HG03039 (cell line): ENCODE measurements around the gene TMBIM6.

Source experiments
- ATAC-seq: cut with Tn5 transposase; IDR thresholded peaks from one replicate; pipeline ENCODE4 v1.9.1; 2021; ENCODE audit warnings: mild to moderate bottlenecking, moderate library complexity; ENCODE audit not compliant: unreplicated experiment

TMBIM6 gene

DNA sequence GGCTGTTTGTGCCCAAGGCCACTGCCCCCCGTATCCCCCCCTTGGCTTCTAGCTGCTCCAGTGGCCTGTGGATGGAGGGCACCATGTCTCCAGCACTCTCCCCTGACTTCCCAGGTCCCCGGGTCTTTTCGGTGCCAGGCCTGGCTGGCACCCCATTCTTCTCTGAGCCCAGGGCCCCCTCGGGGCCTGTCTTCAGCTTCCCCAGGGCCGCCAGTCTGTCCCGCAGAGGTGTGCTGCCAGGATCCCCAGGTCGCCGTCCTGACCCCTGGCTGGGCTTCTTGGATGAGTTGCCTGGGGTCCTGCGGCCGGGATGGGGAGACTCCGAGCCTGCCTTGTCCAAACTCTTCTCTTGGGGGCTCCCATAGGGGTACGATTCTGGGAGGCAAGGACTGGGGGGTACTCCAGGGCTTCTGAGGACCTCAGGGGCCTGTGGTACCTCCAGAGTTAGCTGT, 54.3 kb downstream of the TMBIM6 start:
- ATAC-seq: no peak

GRCh38 chr12:49796155-49796554, 54.8 kb downstream of the TMBIM6 start:
- ATAC-seq: no peak

DNA sequence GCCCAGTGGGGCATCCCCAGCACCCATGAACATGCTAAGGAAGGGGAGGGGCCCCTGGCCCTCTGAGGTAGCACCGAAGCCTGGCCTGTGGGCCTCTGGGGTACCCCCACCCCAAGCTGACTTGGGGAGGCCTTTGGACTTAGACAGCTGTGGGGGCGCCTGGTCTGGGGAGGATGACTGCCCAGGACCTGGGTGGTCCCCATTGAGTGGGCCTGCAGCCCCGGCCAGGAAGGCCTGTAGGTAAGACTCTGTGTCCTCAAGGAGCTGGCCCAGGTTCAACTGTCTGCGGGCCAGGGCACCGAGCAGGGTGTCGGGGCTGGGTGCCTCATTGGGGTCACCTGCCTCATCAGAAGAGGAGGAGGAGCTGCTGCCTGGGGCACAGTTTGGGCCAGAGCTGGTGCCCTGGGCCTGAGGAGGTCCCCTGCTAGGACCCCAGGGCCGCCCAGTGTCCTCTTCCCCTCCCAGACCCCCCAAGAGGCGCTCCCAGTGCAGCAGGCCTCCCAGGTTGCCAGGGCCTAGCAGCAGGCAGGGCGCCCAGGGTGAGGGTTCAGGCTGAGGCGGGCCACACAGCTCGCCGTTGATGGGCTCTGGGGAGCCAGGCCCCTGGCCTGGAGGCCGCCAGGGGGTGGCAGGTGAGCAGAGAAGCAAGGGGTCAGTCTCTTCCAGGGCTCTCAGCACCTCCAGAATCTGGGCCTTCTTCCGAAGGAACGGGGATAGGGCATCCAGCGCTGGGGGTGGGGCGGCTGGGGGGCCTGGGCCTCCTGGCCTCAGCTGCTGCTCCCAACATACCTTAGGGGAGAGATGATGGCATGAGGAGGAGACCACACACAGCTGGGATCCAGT, 55.5 kb downstream of the TMBIM6 start:
- ATAC-seq: no peak

- ATAC-seq: no peak
Measured at GRCh38 chr12:49797449-49797776, 56.1 kb downstream of the TMBIM6 start.

- no peak for ATAC-seq
Measured at GRCh38 chr12:49798248-49798647, 56.9 kb downstream of the TMBIM6 start.

DNA sequence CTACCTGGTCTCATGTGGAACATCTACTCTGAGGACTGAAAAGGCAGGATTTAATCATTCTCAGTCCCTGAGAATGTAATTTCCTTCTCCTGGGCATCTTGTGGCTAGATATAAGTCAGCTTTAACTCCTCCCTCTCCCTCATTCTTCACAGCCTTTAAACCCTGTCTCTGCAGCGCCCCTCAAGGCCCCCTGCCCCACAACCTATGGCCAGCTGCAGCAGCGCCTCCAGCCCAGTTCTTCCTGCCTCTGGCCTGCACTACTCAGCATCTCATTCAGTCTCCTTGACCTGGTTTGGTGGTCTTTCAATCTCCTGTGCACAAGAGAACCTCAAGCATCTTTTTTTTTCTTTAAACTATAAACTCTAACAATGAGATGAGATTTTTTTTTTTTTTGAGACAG, 57.6 kb downstream of the TMBIM6 start:
- no peak for ATAC-seq

DNA sequence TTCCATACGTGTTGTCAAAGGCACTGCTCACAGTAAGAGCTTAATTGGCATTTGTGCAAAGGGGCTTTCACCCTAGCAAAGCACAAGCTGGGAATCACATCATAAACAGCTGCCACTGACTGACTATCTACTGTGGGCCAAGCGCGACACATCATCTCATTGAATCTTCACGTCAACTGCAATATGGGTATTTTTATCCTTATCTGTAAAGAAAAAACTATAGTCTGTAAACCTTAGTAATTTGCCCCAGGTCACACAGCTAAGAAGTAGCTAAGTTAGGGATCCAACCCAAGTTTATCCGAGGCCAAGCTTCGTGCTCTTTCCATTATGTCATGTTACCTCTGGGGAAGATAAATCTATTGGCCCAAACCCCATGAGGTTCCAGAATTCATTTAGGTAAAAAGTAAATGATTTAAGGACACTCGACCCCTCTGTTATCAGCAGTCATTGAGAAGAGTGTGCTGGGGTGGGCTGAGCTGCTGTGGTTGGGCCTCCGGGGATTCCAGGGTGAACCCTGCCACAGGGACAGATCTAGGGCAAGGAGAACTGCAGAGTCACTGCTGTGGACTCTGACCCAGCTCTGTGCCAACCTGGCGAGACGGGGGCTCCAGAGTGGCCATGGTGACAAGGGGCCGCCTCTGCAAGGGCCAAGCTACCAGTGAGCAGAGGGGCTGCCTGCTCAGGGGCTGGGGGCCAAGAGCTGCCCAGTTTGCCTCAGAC, 59.2 kb downstream of the TMBIM6 start:
- no peak for ATAC-seq

GRCh38 chr12:49801141-49802063, 60.0 kb downstream of the TMBIM6 start:
- no peak for ATAC-seq

DNA sequence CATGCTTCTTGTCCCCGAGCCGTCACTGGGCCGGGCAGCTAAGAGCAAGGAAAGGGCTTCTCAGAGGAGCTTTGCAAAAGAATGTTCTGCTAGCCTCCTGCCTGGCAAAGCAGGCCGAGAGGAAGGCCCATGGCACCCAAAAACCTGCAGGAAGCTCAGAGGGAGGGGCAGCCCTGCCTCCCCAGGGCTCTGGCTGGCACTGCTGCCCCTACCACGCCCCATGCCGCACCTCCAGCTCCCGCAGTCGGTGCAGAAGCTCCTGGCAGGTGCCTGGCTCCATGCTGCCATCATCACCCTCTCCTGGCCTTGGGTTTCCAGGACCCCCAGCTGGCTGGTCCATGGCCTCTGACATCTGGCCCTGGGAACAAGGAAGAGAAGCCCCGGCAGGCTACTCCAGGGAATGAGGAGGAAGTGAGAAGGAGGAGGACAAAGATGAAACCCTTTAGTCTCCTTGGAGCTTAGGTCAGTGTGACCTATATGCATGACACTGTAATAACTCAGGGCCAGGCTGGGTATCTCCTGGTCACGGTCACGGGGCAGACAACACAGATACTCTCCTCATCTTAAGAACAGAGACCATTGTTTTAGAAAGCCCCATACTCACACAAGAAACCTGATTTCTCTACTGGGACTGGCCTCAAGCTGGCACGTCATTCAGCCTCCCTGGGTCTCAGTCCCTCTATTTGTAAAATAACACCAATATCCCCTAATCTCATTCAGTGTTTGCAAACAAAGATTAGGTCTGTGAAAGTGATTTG, 62.5 kb downstream of the TMBIM6 start:
- no peak for ATAC-seq

DNA sequence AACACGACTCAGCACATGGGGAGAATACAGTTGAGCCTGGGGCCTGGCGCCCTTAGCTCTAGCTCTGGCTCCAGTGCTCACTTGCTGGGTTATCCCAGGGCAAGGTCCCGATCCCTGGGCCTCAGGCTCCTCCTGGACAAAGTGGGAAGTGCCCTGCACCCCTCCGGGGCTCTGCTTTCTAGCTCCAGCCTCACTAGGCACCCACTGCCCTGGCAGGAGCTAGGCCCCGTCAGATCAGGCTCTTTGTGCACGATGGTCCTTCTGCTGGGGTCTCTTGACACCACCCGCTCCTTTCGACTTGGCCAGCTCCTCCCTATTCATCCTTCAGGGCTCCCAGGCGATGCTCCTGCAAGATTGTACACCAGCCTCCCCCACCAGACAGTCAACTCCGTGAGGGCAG, 63.5 kb downstream of the TMBIM6 start:
- no peak for ATAC-seq

DNA sequence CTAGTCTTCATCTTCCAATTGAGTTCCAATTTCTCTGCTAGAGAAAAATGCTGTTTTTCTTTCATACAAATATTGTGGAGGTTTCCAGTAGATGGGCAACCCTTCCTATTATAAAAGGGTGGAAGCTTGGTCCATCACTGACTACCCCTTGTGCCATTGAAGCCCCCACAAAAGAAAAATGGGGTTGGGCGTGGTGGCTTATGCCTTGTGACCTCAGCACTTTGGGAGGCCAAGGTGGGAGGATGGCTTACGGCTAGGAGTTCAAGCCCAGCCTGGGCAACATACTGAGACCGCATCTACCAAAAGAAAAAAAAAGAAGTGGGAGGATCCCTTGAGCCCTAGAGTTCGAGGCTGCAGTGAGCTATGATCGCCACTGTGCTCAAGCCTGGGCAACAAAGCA, 64.1 kb downstream of the TMBIM6 start:
- ATAC-seq: no peak

GRCh38 chr12:49806321-49806813, 65.0 kb downstream of the TMBIM6 start:
- no peak for ATAC-seq

DNA sequence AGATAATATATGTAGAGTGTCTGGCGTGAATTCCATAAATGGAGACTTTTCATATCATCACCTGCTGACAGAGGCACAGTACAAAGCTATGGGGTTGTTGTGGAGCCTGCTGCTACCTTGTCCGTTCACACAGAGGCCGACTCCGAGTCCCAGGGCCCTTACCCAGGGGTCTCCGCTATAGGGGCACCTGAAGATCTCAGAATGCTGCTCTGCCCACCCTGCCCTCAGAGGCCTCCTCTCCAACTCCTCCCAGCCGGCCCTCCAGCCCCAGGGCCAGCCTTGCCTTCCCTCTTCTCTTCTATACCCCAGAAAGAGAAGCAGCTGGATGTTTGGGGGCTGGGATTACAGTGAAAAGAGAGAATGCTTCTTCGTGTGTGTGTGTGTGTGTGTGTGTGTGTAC, 65.5 kb downstream of the TMBIM6 start:
- no peak for ATAC-seq

DNA sequence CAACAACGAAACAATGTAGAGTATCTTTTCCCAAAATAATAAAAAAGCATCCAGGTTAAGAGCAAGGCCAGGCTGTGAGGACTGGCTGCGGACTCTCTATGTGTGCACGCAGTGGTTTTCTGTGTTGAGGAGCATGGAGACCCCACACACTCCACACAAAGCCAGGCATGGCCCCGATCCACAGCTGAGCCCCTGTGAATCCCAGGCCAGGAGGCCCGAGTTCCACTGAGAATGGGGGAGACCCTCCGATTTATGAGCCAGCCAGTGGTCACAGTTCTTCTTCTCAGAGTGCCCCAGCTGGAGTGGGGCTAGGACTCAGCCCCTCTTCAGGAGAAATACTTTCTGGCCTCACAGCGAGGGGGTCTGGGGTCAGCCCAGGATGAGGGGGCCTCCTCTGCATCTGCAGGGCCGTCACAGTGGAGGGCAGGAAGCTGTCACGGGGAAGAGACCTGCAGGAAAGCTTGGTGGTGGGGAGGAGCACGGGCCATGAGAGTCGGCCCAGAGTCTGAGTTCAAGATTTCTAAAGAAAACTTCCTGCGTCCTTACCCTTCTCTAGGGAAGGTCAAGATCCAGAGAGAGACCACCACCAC, 66.7 kb downstream of the TMBIM6 start:
- no peak for ATAC-seq

DNA sequence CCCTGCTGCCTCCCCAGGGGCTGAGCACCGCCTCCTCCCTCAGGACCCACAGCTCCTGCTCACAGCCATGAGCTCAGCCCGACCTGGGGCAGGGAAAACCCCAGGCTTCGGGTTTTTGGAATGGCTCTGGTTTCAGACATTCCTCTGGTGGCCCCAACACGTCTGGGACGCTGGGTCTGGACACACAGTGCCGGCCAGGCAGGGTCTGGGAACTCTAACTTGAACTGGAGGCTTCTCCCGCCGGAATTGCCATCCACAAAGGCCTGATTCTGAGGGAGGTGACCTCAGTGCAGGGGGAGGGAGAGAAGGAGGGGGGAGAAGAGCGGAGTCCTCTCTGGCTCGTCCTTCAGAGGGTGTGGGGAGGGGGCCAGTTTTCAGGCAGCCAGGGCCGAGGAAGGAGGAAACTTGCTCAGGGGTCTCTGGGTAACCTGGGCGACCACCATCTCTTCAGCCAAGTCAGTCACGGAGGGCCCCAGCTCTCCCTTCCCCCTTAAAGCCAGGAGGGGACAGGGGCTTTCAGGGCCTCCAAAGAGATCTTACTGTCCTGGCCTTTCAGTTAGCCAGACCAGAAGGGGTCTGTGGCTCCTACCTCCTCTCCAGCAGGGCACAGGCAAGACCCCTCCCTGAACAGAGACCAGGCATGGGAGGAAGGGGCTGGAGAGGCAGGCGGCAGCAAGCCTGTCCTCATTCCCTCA, 67.5 kb downstream of the TMBIM6 start:
- no peak for ATAC-seq

- no peak for ATAC-seq
Measured at GRCh38 chr12:49809381-49809905, 68.1 kb downstream of the TMBIM6 start.

DNA sequence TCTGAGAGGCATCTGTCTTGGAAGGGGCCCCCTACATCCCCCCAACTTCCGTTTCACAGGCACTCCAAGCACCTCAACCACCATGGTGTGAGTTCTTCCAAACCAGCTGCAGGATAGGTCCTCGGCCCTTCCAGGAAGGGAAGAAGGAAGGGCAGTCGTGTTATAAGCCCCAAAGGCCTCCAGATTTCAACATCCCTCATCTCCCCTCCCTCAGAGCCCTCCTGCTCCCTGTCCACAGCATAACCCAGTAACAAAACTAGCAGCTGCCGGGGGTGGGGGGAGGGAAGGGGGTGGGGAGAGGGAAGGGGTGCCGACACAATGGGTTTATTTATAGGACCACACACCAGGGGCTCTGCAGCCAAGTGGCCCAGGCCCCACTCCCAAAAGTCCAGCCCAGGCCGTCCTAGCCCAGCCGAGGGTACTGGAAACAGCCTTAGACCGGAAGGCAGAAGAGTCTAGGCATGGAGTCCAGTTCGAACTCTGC, 68.6 kb downstream of the TMBIM6 start:
- no peak for ATAC-seq

DNA sequence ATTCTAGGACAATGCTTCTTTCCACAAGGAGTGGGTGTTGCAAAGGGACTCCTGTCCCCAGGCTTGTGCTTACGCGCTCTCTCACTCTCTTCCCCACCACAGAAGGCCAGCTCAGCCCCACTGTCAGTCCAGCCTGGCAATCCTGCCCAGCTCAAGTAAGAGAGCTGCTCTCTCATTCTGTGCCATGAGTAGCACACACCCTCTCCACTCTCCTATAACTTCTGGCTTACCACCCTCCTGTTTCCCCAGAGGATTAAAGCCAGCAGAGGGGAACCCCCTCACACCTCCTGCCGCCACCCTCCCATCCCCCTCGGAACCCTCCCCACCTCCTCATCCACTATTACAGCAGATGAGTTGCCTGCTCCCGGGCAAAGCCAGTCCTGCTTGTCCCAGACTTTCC, 69.8 kb downstream of the TMBIM6 start:
- ATAC-seq: no peak

DNA sequence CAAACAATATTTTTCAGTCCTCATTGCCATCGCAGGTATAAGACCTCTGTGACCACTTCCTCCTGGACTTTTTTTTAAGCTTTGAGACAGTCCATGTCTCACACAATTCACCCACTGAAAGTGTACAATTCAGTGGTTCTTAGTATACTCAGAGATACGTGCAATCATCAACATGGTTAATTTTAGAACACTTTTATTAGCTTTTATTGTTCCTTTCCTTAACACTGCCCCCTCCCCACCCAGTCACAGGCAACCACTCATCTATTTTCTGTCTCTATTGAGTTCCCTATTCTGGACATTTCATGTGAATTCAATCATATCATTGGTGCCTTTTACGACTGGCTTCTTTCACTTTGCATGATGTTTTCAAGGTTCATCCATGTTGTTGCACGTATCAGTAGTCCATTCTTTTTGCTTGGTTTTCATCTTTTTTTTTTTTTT, 70.6 kb downstream of the TMBIM6 start:
- ATAC-seq: no peak
